Gastrocnemius medialis (tissue), 4 donors: Measurements from ENCODE around the gene IL27RA.

ENCODE experiments used
- CTCF ChIP-seq, 5 experiments: fragments of 450-650 bp in 3 of 5; fragments of 200-600 bp in 2 of 5; sonication (generic) in 2 of 5; IDR thresholded peaks in 4 of 5; conservative IDR thresholded peaks in 1 of 5; 1 replicate in 4 of 5; 2 replicates in 1 of 5; pipeline ENCODE4 v1.5.1; 2016 to 2019; ENCODE audit warnings: antibody characterized with exemption in 5 of 5, mild to moderate bottlenecking in 3 of 5, moderate library complexity in 3 of 5
- POLR2A ChIP-seq, 2 donors: fragments of 450-650 bp; IDR thresholded peaks; one replicate each; pipeline ENCODE4 v1.6.1; 2017; ENCODE audit warnings: antibody characterized with exemption in 2 of 2, mild to moderate bottlenecking in 2 of 2, moderate library complexity in 2 of 2

GRCh38 chr19:14102102-14102696 is 70.6 kb downstream of the IL27RA start:
- TF ChIP-seq CTCF (IDR thresholded peaks at IDR 0.05 in 4 of 5, conservative IDR thresholded peaks at IDR 0.05 in 1 of 5) (no peak), POLR2A (IDR thresholded peaks at IDR 0.05) (no peak)
